Prostate gland (tissue), 2 donors: Measurements from ENCODE around the gene UTP4.

Experiments used
- CTCF ChIP-seq, 4 experiments: fragments of 200-600 bp in 2 of 4; fragments of 450-650 bp in 2 of 4; sonication (generic) in 2 of 4; IDR thresholded peaks; 1 replicate in 3 of 4; 2 replicates in 1 of 4; pipeline ENCODE4 v1.5.1; 2016 to 2019; ENCODE audit warnings: antibody characterized with exemption in 4 of 4, mild to moderate bottlenecking in 2 of 4, moderate library complexity in 2 of 4
- POLR2A ChIP-seq: fragments of 450-650 bp; IDR thresholded peaks from one replicate; pipeline ENCODE4 v1.6.1; 2016; ENCODE audit warnings: antibody characterized with exemption, mild to moderate bottlenecking
- POLR2AphosphoS5 ChIP-seq: sonication (generic); formaldehyde crosslinking; IDR thresholded peaks from one replicate; pipeline ENCODE4 v1.6.1; 2017; ENCODE audit warnings: antibody characterized with exemption

GRCh38 chr16:69145658-69146057, 13.2 kb downstream of the UTP4 start:
- TF ChIP-seq CTCF (IDR thresholded peaks at IDR 0.05) (no peak), POLR2A (no peak), POLR2AphosphoS5 (no peak)
